GM12801 (cell line): ENCODE data around the gene PTPRN2.

ENCODE experiments used
- CTCF ChIP-seq: IDR thresholded peaks from one replicate; pipeline ENCODE4 v1.5.1; 2011; ENCODE audit warnings: control low read depth; ENCODE audit not compliant: insufficient read length; ENCODE audit errors: extremely low read depth

PTPRN2 gene

GRCh38 chr7:158174947-158175346 lies 412.7 kb downstream of the PTPRN2 start:
- TF ChIP-seq CTCF, result no peak

- no peak for TF ChIP-seq CTCF
Measured at GRCh38 chr7:158167373-158167772, 420.2 kb downstream of the PTPRN2 start.

- no peak for TF ChIP-seq CTCF
Measured at GRCh38 chr7:158166386-158167340, 421.0 kb downstream of the PTPRN2 start.

GRCh38 chr7:158165711-158166110 lies 421.9 kb downstream of the PTPRN2 start:
- TF ChIP-seq CTCF, result no peak

GRCh38 chr7:158164101-158165095 lies 423.2 kb downstream of the PTPRN2 start:
- TF ChIP-seq CTCF, result no peak

GRCh38 chr7:158161194-158161593 lies 426.4 kb downstream of the PTPRN2 start:
- TF ChIP-seq CTCF, result no peak

GRCh38 chr7:158160199-158160598 lies 427.4 kb downstream of the PTPRN2 start:
- no peak for TF ChIP-seq CTCF
